Measurements from ENCODE around the gene GALNT16. TPM values are rescaled to one million over a fixed set of nuclear protein-coding genes. Genes with fewer than 3 reads are reported as not detected.

The GALNT16 gene
- polyA plus RNA-seq, 1 experiment: 1.3 TPM

- no peak for TF ChIP-seq CTCF (IDR thresholded peaks at IDR 0.05; ENCODE audit: low read depth, low read length)
- no peak for DNase-seq (ENCODE audit: low read depth, low spot score)
- H3K27ac ChIP-seq (ENCODE audit: low read depth, low read length): no peak overlapping the region
- ChIA-PET CTCF (interaction anchor here (1.0 kb wide), 1 partner anchor 63 kb away, joined by 3 read pairs; no protein-coding TSS in a partner anchor), POLR2A (no interaction called here)
- no peaks in the 10 kb centered on the region for H3K9me3 ChIP-seq (ENCODE audit: control insufficient read depth, insufficient read depth, low read length)
- H3K27me3 ChIP-seq (ENCODE audit: control insufficient read depth, insufficient read depth, low read length): peaks cover 48% of the 10 kb centered on the region
- no peak overlapping the region for H3K4me3 ChIP-seq (ENCODE audit: low read depth, low read length)
Measured at GRCh38 chr14:69300601-69301221, 40.8 kb downstream of the GALNT16 start.

DNA sequence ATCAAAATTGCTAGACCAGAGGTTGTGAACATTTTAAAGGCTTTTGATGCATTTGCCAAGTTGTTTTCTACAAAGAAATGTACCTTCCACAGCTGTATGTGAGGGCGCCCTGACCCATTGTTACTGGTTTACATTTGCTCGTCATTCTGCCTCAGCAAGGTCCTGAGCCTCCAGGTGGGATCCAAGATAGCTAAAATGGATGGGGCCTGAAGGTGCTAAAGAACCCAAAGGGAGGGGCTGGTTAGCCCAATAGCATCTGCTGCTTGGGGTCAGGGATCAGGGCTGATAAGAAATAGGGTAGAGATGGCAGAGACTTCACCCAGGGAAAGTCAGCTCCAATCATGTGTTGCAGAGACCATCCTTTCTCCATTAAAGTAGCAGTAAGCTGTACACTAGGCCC, 43.1 kb downstream of the GALNT16 start:
- no peak overlapping the region for H3K4me3 ChIP-seq (ENCODE audit: low read depth, low read length)
- peaks cover 63% of the 10 kb centered on the region for H3K27me3 ChIP-seq (ENCODE audit: control insufficient read depth, insufficient read depth, low read length)
- no peak for TF ChIP-seq CTCF (IDR thresholded peaks at IDR 0.05; ENCODE audit: low read depth, low read length)
- DNase-seq (ENCODE audit: low read depth, low spot score): no peak
- POLR2A ChIA-PET: interaction anchor here (0.6 to 0.7 kb wide), 2 partner anchors 103 to 205 kb away, joined by 3 read pairs; no protein-coding TSS in a partner anchor
- CTCF ChIA-PET: no interaction called here
- no peak overlapping the region for H3K27ac ChIP-seq (ENCODE audit: low read depth, low read length)
- no peaks in the 10 kb centered on the region for H3K9me3 ChIP-seq (ENCODE audit: control insufficient read depth, insufficient read depth, low read length)

- CTCF ChIA-PET: interaction anchor here (0.7 kb wide), 1 partner anchor 170 kb away, joined by 11 read pairs; no protein-coding TSS in a partner anchor
- Histone ChIP-seq H3K9me3 (ENCODE audit: control insufficient read depth, insufficient read depth, low read length) (peaks cover 3% of the 10 kb centered on the region; the same call in 1 of the 2 replicates), H3K4me3 (ENCODE audit: low read depth, low read length) (no peak overlapping the region), H3K27ac (ENCODE audit: low read depth, low read length) (no peak overlapping the region), H3K27me3 (ENCODE audit: control insufficient read depth, insufficient read depth, low read length) (peaks cover 10% of the 10 kb centered on the region)
- no peak for DNase-seq (ENCODE audit: low read depth, low spot score)
- POLR2A ChIA-PET: no interaction called here
- no peak for TF ChIP-seq CTCF (IDR thresholded peaks at IDR 0.05; ENCODE audit: low read depth, low read length)
Measured at GRCh38 chr14:69312608-69313007, 52.6 kb downstream of the GALNT16 start.

- peaks cover 3% of the 10 kb centered on the region; the same call in 1 of the 2 replicates for H3K9me3 ChIP-seq (ENCODE audit: control insufficient read depth, insufficient read depth, low read length)
- no peak overlapping the region for H3K27ac ChIP-seq (ENCODE audit: low read depth, low read length)
- H3K27me3 ChIP-seq (ENCODE audit: control insufficient read depth, insufficient read depth, low read length): peaks cover 7% of the 10 kb centered on the region
- CTCF ChIA-PET: no interaction called here
- POLR2A ChIA-PET: no interaction called here
- TF ChIP-seq CTCF (IDR thresholded peaks at IDR 0.05; ENCODE audit: low read depth, low read length): no peak
- no peak overlapping the region for H3K4me3 ChIP-seq (ENCODE audit: low read depth, low read length)
- no peak for DNase-seq (ENCODE audit: low read depth, low spot score)
Measured at GRCh38 chr14:69313176-69313575, 53.2 kb downstream of the GALNT16 start.

DNA sequence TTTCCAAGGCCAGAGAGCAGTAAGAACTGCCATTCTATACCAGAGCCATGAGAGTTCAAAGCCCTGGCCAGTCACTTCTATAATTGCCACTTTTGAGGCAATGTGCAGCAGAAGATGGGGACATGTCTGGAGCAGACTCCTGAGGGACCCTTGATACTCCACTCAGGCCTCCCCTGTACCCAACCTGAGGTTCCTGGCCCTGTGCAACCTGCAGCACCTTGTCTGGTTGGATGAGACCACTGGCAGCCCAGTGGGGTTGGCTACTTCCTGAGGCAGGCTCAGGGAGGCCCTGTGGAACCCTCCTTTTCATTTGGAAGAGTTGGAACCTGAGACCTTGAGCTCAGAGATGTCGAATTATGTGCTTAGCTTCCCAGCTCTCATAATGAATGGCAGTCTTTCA, 54.4 kb downstream of the GALNT16 start:
- ChIA-PET POLR2A (no interaction called here), CTCF (no interaction called here)
- Histone ChIP-seq H3K27ac (ENCODE audit: low read depth, low read length) (no peak overlapping the region), H3K4me3 (ENCODE audit: low read depth, low read length) (no peak overlapping the region), H3K9me3 (ENCODE audit: control insufficient read depth, insufficient read depth, low read length) (peaks cover 3% of the 10 kb centered on the region; the same call in 1 of the 2 replicates), H3K27me3 (ENCODE audit: control insufficient read depth, insufficient read depth, low read length) (peaks cover 7% of the 10 kb centered on the region)
- DNase-seq (ENCODE audit: low read depth, low spot score): no peak
- no peak for TF ChIP-seq CTCF (IDR thresholded peaks at IDR 0.05; ENCODE audit: low read depth, low read length)

Data from AG04450 (cell line).